ENCODE data around the gene MEFV.

MEFV gene

DNA sequence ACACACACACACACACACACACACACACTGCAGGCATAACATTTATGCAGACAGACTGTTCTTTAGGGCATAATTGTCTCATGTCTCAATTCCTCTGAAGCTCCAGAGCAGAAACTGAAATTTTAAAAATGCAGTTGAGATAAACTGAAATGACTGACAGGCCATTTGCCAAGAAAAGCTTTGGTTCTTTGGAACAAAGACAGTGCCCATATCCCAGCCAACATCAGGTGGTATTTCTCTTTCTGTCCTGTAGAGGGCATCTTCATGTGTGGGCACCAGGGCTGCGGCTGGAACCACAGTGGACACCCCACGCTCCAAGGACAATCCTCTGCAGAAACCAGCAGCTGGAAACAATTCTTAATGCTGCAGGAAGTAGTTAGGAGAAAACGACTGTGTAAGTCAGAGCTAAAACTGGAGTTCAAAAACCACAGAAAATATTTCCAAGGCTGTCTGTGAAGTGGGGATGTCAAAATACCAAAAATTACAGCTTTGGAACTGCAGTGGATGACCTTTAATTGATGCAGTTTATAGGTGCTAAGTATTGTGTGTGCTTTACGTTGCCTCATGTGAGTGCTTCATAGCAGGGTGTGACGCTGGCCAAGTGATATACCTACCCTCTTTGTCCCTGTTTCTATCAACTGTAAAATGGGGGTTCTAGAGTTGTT, 10.6 kb upstream of the MEFV start:
- peak in 1 of 2 experiments; percentile 20 for DNase-seq

DNA sequence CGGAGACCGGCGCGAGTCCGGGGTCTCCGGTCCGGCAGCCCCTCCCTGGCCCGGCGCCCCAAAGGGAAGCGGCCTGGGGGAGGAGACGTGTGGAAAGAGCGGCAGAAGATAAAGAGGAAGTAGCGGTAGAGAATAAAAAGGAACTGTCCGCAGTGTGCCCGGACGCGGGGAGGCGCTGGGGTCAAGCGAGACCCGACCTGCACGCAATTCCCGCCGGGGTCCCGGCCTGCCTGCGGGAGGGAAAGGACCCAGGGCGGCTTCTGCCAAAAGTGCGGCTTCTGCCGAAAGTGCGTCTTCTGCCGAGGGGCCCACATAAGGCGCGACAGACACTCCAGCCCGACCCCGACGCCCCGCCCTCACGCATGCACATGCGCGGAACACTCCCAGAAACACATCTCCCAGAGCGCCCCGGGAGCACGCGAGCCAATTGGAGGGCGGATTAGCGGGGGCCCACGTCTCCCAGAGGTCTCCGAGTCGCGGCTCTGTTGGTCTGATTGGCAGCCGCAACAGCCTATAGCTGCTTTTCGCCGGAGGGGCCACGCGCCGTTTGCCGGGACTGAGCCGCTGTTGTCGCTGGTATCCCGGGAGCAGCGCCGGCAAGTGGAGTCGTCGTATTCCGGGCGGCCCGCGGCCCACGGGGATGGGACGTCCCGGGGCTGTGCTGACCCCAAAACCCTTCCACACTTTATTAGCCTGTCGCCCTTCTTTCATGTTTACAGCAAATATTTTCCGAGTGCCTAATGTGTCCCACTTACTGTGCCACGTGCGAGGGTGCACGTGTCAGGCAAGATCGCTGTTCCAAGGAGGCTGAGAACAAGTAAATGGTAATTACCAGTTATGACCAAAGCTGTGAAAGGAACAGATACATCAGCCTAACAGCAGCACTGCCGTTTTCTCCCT, 8.0 kb upstream of the MEFV start:
- peak; percentile 88 to 95 for DNase-seq

DNA sequence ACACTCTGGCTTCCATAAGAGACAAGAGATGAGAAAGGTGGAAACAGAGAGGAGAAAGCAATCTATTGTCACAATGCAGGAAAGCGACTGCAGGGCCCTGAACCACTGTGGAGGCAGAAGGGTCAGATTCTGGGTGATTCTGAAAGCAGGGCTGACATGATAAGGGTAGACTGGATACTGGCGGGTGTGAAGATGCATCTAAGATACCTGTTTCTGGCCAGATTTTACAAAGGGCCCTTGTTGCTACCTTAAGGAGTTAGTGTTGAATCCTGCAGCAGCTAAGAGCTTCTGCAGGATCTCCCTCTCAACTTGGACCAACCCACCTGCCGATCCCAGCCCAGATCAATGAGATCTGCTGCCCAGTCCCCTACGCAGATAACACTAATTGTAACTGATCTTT, 6.1 kb upstream of the MEFV start:
- no peak for DNase-seq

DNA sequence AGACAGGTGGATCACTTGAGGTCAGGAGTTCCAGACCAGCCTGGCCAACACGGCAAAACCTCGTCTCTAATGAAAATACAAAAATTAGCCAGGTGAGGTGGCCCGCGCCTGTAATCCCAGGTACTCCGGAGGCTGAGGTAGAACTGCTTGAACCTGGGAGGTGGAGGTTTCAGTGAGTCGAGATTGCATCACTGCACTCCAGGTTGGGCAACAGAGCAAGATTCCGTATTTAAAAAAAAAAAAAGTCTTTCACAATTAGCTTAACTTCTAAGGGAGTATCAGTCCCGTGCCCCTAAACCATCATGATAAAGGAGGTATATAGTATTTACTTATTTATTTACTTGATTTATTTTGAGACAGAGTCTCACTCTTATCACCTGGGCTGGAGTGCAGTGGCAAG, 3.4 kb upstream of the MEFV start:
- DNase-seq: no peak

DNA sequence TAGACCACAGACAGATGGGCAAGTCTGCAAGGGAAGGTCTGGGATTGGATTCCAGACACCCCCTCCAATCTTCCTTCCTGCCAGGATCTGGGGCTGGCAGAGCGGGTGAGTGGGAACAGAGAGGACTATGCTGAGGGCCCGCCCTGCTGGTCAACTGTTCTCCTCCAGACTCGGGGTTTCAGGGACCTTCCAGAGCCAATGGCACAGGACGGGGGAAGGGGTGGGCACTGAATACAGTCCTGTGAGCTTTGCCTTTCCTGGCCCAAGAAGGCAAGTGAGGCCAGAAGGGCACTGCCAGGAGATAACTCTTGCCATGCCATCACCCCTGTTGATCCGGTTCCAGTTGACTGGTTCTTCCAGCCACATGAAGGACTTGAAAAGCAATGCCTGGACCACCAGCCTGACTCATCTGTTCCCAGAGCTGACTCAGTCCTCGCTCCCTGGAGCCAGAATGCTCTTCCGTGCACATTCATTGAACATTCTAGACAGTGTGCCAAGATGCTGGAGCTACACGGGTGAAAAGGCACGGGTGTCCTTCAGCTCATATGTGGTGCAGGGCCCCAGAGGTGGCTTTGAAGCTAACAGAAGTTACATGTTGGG, 533 bp upstream of the MEFV start:
- DNase-seq: no peak

DNA sequence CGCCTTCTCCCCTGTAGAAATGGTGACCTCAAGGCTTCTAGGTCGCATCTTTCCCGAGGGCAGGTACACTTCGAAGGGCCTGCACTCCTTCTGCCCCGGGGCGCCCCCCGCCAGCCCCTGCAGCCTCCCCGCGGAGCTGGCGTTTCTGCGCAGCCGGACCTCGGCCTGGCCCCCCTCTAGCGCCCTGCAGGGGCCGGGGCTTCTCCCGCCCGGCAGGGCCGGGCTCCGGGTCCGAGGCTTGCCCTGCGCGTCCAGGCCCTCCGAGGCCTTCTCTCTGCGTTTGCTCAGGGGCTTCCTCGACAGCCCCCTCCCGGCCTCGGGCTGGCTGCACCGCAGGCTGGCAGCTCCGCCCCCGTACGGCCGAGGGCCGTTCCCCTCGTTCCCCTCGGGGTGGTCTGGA, 2.1 kb downstream of the MEFV start:
- DNase-seq: no peak

DNA sequence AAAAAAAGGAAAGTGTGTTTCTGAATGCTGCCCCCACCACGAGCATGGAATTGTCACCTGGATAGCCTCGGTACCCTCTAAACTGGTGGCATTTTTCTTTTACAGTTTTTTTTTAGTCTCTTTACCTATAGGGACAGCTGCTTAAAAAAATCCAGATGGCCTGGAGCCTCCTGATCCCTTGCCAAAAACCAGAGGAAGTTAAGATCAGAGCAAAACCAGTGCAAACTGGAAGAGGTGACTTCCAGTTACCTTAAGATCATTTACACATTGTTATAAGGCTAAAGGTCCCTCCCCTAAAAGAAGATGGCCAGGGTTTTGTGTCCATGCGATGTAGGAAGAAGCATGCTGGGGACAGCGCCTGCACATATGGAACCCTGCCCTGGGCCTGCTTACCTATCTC, 3.5 kb downstream of the MEFV start:
- DNase-seq: no peak

DNA sequence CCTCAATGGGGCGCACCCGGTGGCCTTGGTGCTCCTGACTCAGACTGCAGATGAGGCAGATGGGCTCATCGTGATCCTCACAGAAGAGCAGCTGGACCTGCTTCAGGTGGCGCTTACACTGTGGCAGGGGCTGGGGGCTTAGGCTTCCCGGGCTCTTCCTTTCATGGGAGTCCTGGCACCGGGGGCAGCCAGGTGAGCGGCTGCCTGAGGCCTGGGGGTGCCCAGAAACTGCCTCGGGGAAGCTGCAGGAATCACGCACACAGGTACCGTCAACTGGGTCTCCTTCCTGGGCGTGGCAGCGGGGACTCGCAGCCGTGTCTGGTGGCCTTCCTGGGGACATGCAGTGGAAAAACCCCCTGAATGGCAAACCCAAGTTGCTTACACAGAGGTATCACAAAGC, 7.0 kb downstream of the MEFV start:
- no peak for DNase-seq

DNA sequence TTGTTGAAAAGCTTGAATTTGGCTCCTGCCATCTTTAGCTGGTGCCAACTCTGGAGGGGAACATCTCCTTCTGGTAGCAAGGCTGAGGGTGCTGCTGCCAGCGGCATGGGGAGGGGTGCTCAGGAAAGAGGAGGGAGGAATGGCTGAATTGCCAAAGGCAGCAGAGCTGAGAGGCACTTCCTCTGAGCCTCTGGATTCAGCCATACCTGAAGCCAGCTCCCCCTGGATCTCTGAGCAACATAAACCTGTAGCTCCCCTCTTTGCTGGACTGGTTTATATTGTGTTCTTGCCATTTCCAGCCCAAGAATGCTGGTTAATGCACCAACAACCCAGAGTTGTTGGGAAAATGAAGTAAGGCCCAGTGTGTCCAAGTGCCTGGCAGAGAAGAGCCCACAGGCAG, 7.4 kb downstream of the MEFV start:
- DNase-seq: no peak

DNA sequence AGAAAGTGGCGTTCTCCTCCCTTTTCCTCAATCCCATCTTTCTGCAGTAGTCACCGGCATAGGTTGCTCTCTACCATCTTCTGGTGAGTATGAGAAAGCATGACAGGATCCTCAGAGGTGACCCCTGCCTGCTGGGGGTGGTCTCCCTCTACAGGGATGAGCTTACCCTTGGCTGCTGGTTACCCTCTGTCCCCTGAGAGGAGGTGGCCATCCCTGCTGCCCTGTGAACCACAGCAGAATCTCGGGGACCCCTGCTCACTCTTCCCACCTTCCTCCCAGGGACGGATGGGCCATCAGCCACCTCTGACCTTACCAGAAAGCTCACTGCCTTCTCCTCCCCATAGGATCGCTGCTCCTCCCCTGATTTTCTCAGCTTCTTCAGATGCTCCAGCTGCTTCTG, 7.8 kb downstream of the MEFV start:
- DNase-seq: no peak

DNA sequence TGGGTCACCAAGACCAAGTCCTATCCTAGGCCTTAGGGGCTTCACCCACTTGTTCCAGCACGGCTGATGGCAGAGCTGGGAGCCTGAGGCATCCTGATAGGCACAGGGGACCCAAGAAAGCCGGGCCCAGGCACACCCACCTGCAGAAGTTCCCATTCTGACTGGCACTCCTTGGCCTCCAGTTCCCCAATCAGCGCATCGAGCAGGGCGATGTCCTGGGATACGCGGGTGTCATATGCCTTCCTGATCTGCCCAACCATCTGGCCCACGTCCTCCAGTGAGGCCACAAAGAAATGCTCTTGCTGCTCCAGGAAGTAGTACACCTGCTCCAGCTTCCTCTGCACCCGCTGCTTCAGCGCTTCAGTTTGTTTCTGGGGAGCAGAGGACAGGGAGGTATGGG, 9.6 kb downstream of the MEFV start:
- no peak for DNase-seq

DNA sequence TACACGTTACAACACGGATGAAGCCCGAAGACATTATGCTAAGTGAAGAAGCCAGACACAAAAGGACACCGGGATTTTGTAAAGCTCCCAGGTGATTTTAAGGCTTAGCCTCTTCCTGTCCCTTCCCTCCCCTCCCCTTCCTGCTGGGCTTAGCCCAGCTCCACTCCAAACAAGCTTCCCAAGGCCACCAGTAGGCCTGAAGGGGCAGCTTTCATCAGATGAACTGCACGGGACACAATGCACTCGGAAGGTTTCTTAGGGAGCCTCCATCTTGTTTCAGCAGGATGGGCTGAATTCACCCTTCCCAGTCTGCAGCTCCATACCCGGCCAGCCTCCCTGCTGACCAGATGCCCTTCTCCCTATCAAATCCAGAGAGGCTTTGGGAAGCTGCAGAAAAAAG, 10.4 kb downstream of the MEFV start:
- no peak for DNase-seq

DNA sequence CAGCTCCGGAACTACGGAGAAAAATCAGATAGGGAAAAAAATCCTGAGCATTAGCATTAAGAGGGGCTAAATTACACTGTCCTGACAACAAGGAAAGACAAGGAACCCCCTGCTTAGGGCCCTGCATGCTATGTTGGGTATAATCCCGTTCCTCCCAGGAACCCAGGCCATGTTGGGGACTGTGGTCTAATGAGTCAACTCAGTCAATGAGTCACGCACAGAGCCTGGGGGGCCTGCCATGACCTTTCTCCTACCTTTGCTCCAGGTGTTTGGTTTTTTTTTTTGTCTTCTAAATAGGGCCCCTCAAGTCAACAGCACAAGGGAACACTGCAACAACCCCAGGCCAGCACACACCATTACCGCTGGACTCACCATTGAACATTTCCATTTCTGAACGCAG, 12.6 kb downstream of the MEFV start:
- no peak for DNase-seq

DNA sequence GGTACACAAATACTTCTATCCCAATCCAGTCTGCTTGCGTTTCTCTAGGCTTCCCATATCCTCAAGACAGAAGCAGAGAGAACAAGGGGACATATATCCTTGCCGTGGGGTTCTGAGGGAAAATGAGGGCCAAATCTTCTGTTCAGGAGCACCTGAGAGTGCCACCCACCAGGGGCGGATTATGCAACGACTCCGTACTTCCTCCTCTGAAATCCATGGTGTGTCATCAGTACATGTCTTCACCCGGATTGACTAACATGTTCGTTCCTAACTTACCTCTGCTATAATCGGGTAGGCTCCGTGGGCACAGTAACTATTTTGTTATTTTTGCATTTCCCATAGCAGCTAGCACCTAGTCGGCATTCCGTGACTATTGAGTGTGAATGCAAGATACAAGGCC, 13.7 kb downstream of the MEFV start:
- no peak for DNase-seq

DNA sequence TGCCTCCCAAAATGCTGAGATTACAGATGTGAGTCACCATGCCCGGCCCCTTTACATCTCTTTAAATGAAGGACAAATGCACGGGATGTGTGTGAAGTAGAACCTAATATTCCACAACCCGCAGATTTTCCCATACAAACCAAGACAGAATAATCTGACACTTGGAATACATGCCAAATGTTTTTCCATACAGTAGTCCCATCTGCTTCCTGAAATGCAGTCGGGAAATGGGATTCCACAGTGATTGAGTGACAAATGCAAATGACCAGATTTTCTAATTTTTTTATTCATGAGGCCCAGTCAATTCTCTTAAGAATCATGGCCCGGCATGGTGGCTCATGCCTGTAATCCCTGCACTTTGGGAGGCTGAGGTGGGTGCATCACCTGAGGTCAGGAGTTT, 14.7 kb downstream of the MEFV start:
- DNase-seq: no peak

DNA sequence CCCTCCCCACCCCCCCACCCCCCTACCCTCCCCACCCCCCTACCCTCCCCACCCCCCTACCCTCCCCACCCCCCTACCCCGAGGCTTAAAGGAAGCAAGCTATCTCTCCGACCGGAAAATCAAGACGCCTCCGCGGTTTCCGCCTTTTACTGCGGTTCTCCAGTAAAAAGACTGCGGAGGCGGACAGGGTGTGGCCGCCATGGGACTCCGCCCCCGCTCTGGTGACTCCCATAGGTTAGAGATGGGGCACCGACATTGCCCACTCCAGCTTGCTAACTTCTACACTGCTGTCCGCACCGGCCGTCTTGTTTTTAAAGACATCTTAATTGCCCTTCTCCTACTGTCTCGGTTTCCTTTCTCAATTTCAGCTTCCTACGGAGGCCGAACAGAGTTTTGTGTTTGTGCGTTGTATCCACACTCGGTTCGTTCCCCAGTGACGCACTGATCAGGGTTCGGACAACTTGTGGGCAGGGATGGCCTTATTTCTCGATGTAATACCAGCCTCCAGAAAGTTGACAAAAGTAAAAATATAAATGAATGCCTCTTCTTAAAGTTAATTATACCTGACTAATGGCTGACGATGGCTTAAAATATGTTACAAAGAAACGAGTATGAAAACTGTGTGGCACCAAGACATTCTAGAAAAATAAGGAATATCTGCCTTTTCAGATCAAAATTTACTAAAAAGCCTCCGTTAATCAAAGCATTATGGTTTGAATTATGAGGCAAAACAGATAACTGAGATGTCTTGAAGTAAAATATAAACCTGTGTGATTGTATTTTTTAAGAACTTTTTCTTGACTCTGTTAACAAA, 20.4 kb downstream of the MEFV start:
- no peak for DNase-seq

DNA sequence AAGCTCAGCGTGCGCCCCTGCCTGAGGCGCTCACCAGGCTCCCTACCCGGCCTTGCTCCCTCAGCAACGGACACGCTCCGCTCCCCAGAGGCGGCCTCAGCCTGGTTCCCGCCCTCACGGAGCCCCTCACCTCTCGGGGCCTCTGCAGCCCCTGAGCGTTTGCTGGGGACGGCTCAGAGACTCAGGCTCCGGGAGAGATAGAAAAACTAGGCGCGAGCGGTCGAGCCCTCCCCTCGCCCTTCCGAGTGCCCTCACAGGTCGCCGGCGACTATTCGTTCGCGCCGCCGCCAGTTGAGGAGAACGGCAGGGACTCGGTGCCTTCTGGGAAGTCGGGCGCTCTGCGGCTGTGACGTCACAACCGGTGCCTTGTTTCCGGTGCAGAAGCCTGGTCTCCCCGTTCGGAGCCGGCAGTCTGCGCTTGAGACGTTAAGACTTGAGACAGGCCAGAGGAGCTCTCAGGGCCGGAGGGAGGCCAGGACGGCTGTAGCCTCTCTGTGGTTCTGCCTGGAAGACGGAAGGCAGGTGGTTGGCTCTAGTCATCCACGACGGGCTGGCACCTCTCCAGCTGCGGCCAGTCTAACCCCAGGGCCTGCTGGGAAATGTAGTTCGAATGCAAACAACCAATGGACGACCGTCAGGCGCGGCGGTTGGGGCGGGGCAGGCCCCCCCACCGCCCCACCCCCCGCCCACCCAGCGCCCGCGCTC, 21.4 kb downstream of the MEFV start, which contains the start of gene ZNF200:
TSS of gene ZNF200 (minus strand) at position 302 of the 705 bp plus-strand sequence. CDS start 1,403 bp downstream, outside the sequence.
- peak; percentile 53 to 85 for DNase-seq

DNA sequence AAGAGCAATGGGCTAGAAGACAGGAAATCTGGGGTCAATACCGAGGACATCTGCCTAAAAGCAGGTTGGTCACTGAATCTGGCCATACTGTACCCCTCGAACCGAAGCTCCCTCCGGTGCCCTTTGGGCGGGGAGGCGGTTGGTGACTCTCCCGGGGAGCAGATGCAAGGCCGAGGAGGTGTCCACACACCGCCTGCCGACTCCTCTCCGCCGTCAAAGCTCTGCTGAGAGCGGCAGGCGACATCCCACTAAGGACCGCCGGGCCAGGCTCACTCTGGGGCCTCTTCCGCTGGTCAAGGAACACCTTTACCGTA, 21.9 kb downstream of the MEFV start:
- DNase-seq: no peak

DNA sequence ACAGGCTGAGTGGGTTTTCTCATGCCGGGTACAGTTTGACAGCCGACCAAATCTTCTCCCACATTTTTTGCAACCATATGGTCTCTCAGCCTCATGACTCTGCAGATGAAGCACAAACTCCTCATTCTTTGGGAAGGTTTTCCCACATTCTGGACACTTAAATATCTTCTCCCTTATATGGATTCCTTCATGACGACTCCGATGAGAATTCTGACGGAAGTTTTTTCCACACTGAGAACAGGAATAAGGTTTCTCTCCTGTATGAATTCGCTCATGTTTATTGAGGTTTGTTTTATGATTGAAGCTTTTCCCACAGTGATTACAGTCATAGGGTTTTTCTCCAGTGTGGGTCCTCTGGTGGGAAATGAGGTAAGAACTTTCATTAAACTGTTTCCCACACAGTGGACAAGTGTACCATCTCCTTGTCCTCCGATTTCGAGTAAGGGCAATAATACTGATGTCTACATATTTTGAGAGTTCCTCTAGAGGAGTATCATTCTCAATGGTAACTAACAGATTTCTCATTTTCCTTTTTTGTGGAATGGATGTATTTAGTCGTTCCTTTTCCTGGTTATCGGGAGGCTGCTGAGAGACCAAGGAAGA, 32.4 kb downstream of the MEFV start:
- no peak for DNase-seq

DNA sequence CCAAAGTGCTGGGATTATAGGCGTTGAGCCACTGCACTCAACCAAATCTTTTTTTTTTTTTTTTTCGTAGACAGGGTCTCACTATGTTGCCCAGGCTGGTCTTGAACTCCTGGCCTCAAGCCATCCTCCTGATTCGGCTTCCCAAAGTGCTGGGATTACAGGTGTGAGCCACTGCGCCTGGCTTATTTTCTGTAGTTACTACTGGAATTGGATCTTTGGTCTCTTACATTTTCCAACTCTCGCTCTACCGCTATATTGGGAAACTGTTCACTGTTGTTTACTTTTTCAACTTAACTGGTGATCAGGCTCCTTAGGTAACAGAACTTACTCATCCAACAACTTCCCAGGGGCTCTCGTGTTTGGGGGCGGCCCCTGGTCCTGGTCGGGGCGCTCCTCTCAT, 35.6 kb downstream of the MEFV start:
- DNase-seq: no peak

DNA sequence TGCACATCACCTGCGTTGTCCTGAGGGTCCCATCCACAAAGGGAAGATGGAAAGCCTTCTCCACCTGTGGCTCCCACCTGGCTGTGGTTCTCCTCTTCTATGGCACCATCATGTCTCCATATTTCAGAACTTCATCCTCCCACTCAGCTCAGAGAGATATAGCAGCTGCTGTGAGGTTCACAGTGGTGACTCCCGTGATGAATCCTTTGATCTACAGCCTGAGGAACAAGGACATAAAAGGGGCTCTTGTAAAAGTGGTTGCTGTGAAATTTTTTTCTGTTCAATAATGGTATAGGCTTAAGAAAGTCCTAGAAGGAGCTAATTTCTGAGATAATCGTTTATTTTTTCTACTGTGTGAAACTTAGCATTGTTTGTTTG, 40.2 kb downstream of the MEFV start:
- DNase-seq: no peak

DNA sequence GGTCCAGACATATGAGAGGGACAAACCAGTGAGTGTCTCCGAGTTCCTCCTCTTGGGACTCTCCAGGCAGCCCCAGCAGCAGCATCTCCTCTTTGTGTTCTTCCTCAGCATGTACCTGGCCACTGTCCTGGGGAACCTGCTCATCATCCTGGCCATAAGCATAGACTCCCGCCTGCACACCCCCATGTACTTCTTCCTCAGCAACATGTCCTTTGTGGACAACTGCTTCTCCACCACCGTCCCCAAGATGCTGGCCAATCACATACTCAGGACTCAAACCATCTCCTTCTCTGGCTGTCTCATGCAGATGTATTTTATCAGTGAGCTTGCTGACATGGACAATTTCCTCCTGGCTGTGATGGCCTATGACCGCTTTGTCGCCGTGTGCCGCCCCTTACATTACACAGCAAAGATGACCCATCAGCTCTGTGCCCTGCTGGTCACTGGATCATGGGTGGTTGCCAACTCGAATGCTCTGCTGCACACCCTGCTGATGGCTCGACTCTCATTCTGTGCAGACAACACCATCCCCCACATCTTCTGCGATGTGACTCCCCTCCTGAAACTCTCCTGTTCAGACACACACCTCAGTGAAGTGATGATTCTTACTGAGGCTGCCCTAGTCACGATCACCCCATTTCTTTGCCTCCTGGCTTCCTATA, 40.7 kb downstream of the MEFV start:
- no peak for DNase-seq

Data from SW 1271 (cell line).